Astrocyte (in vitro differentiated cells and primary cell): ENCODE data around the gene H3-3A. TPM values are rescaled to one million over a fixed set of nuclear protein-coding genes. Genes with fewer than 3 reads are reported as not detected.

ENCODE experiments used
- DNase-seq: peaks from one replicate; pipeline ENCODE4 v3.0.0-alpha.2; 2010; ENCODE audit warnings: low read depth
- FAIRE-seq: peaks from 2 replicates; lab custom pipeline; 2011; peaks lifted over from hg19 to GRCh38; lab: Jason Lieb, UNC
- H2AFZ ChIP-seq: 2 replicates; pipeline ENCODE4 v1.6.0; 2012; ENCODE audit warnings: low read depth, low read length, inconsistent platforms
- H3K27ac ChIP-seq: 2 replicates; pipeline ENCODE4 v1.5.1; 2011; ENCODE audit warnings: low read depth, low read length, inconsistent platforms
- H3K27me3 ChIP-seq: 2 replicates; pipeline ENCODE4 v1.6.0; 2011; ENCODE audit warnings: low read length, inconsistent platforms; ENCODE audit not compliant: insufficient read depth
- H3K36me3 ChIP-seq: 2 replicates; pipeline ENCODE4 v1.5.1; 2011; ENCODE audit warnings: low read length, inconsistent platforms; ENCODE audit not compliant: insufficient read depth
- H3K4me1 ChIP-seq: 2 replicates; pipeline ENCODE4 v1.5.1; 2011; ENCODE audit warnings: low read length, inconsistent platforms; ENCODE audit not compliant: insufficient read depth
- H3K4me2 ChIP-seq: 2 replicates; pipeline ENCODE4 v1.6.0; 2012; ENCODE audit warnings: low read length, inconsistent platforms
- H3K4me3 ChIP-seq: 2 replicates; pipeline ENCODE4 v1.5.1; 2011; ENCODE audit warnings: low read depth, mild to moderate bottlenecking, low read length, inconsistent platforms; ENCODE audit not compliant: insufficient read depth
- H3K79me2 ChIP-seq: 2 replicates; pipeline ENCODE4 v1.6.0; 2012; ENCODE audit warnings: mild to moderate bottlenecking, low read length, inconsistent platforms; ENCODE audit not compliant: insufficient read depth
- H3K9ac ChIP-seq: 2 replicates; pipeline ENCODE4 v1.6.0; 2012; ENCODE audit warnings: mild to moderate bottlenecking, low read length, inconsistent platforms
- H3K9me3 ChIP-seq: 2 replicates; pipeline ENCODE4 v1.5.1; 2012; ENCODE audit warnings: low read depth, mild to moderate bottlenecking, low read length, inconsistent platforms; ENCODE audit not compliant: insufficient read depth
- H4K20me1 ChIP-seq: 2 replicates; pipeline ENCODE4 v1.6.0; 2012; ENCODE audit warnings: low read length, inconsistent platforms; ENCODE audit not compliant: insufficient read depth
- H3K27ac Mint-ChIP-seq: one replicate; pipeline ENCODE4 v1.8.0; 2021; ENCODE audit warnings: mild to moderate bottlenecking, mixed read lengths; ENCODE audit not compliant: unreplicated experiment
- H3K27me3 Mint-ChIP-seq: one replicate; pipeline ENCODE4 v1.8.0; 2021; ENCODE audit warnings: low read depth, mixed read lengths; ENCODE audit not compliant: unreplicated experiment
- H3K36me3 Mint-ChIP-seq: one replicate; pipeline ENCODE4 v1.8.0; 2021; ENCODE audit warnings: low read depth, mixed read lengths; ENCODE audit not compliant: unreplicated experiment
- H3K4me1 Mint-ChIP-seq: one replicate; pipeline ENCODE4 v1.8.0; 2021; ENCODE audit warnings: low read depth, mixed read lengths; ENCODE audit not compliant: unreplicated experiment
- H3K4me3 Mint-ChIP-seq: one replicate; pipeline ENCODE4 v1.8.0; 2021; ENCODE audit warnings: mild to moderate bottlenecking, moderate library complexity, mixed read lengths; ENCODE audit not compliant: unreplicated experiment
- H3K9me3 Mint-ChIP-seq: one replicate; pipeline ENCODE4 v1.8.0; 2021; ENCODE audit warnings: mild to moderate bottlenecking, mixed read lengths; ENCODE audit not compliant: unreplicated experiment
- CTCF ChIP-seq: IDR thresholded peaks from 2 replicates; pipeline ENCODE4 v1.5.1; 2011; ENCODE audit warnings: low read depth, mild to moderate bottlenecking, inconsistent platforms, low read length, moderate library complexity; ENCODE audit not compliant: insufficient read depth
- EZH2 ChIP-seq: IDR thresholded peaks from 2 replicates; pipeline ENCODE4 v1.6.1; 2012; ENCODE audit warnings: mild to moderate bottlenecking, low read length, inconsistent platforms; ENCODE audit not compliant: insufficient read depth
- total RNA-seq: library from RNA; stranded (reverse); gene quantifications from 2 replicates; pipeline ENCODE4 v1.2.1, GENCODE V29; 2021

H3-3A gene
- total RNA-seq, 1 donor from 2014 or later = 375 TPM

- no peak for DNase-seq
- H3K36me3 ChIP-seq = no peaks in the 10 kb centered on the region
- H3K36me3 Mint-ChIP-seq = peaks cover 2% of the 10 kb centered on the region
- peak overlapping the region; percentile 48 for H3K27ac ChIP-seq
- peak overlapping the region; percentile 74 for H3K9ac ChIP-seq
- no peak for FAIRE-seq
- H3K4me1 ChIP-seq = no peaks in the 10 kb centered on the region
- H3K79me2 ChIP-seq = no peaks in the 10 kb centered on the region
- peak overlapping the region; percentile 66 for H3K4me3 ChIP-seq
- H3K27me3 ChIP-seq = no peaks in the 10 kb centered on the region
- H3K27me3 Mint-ChIP-seq = peaks cover 9% of the 10 kb centered on the region
- TF ChIP-seq EZH2 (no peak), CTCF (no peak)
- no peaks in the 10 kb centered on the region for H4K20me1 ChIP-seq
- H3K4me1 Mint-ChIP-seq = no peaks in the 10 kb centered on the region
- peak overlapping the region; percentile 99 for H2AFZ ChIP-seq
- H3K4me3 Mint-ChIP-seq = peak overlapping the region; percentile 85
- peak overlapping the region; percentile 95 for H3K4me2 ChIP-seq
- H3K9me3 Mint-ChIP-seq = no peaks in the 10 kb centered on the region
- no peaks in the 10 kb centered on the region for H3K9me3 ChIP-seq
- H3K27ac Mint-ChIP-seq = peak overlapping the region; percentile 30
These were observed 20.0 kb downstream of the H3-3A start for GRCh38 chr1:226082587-226082917.

DNA sequence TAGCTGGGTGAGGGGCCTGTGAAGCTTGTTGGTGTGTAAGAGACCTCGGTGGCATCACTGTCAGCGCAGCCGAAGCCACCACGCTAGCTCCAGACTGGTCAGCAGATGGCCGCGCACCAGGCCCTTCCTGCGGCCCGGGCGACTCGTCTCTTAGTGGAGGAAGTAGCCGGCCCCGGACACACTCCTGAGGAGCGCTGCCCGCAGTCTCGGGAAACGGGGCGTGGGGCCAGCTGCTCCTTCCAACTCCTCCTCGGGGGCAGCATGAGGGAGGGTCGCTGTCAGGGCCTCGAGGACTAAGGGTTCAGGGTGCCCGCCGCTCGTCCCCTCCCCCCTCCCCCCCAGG, 20.4 kb downstream of the H3-3A start:
- Mint-ChIP-seq H3K36me3 (peaks cover 2% of the 10 kb centered on the region), H3K4me3 (peak overlapping the region; percentile 85), H3K27ac (peak overlapping the region; percentile 30), H3K4me1 (no peaks in the 10 kb centered on the region), H3K9me3 (no peaks in the 10 kb centered on the region), H3K27me3 (peaks cover 9% of the 10 kb centered on the region)
- no peaks in the 10 kb centered on the region for H3K4me1 ChIP-seq
- FAIRE-seq (no peak), DNase-seq (peak; percentile 16)
- no peaks in the 10 kb centered on the region for H3K36me3 ChIP-seq
- H3K27me3 ChIP-seq = no peaks in the 10 kb centered on the region
- H3K27ac ChIP-seq = peak overlapping the region; percentile 48
- H4K20me1 ChIP-seq = no peaks in the 10 kb centered on the region
- peak overlapping the region; percentile 74 for H3K9ac ChIP-seq
- H3K9me3 ChIP-seq = no peaks in the 10 kb centered on the region
- H2AFZ ChIP-seq = peak overlapping the region; percentile 99
- H3K4me2 ChIP-seq = peak overlapping the region; percentile 95
- peak overlapping the region; percentile 66 for H3K4me3 ChIP-seq
- H3K79me2 ChIP-seq = no peaks in the 10 kb centered on the region
- TF ChIP-seq CTCF (no peak), EZH2 (no peak)

DNA sequence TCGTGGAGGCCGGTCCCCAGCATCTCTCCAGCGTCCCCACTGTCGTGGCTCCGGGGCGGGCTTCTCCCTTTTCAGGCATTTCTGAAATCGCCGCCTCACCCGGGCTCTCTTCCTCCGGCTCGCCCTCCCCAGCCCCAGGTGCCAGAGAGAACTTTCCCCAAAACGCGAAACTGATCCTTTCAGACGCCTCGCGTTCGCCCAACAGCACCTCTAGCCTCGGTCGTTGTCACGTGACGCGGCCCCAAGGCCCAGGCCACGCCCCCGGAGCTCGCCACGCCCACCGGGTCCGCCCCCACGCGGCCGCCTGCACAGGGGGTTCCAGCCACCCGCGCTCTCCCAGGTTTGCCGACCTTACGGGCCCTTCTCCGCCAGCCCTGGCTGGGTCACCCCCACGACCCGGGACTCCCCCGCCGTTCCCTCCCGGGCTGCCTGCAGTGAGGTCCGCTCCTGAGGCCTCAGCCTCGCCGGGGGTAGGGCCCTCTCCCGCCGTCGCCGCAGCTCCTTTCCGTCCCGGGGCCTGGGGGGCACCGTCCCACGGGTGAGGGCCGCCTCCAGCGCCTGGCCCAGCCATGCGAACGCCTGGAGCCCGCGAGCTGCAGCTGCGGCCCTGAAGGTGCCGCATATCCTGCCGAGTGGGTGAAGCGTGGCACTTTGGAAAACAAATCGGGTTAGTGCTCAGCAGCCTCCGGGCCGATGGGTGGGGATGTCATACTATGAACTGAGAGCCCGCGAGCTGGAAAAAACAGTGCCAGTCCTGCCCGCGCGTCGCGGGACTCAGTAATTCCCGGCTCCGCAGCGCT, 21.0 kb downstream of the H3-3A start:
- Histone ChIP-seq H2AFZ (peak overlapping the region; percentile 99), H4K20me1 (no peaks in the 10 kb centered on the region), H3K4me3 (peak overlapping the region; percentile 66), H3K9me3 (no peaks in the 10 kb centered on the region), H3K4me2 (peak overlapping the region; percentile 95), H3K36me3 (no peaks in the 10 kb centered on the region), H3K27me3 (no peaks in the 10 kb centered on the region), H3K79me2 (no peaks in the 10 kb centered on the region), H3K27ac (peak overlapping the region; percentile 48), H3K4me1 (no peaks in the 10 kb centered on the region), H3K9ac (peak overlapping the region; percentile 74)
- Mint-ChIP-seq H3K27ac (no peak overlapping the region), H3K4me1 (no peaks in the 10 kb centered on the region), H3K9me3 (peaks cover under 1% of the 10 kb centered on the region), H3K36me3 (peaks cover 2% of the 10 kb centered on the region), H3K27me3 (peaks cover 9% of the 10 kb centered on the region), H3K4me3 (peak overlapping the region; percentile 85)
- TF ChIP-seq CTCF (no peak), EZH2 (no peak)
- peak; percentile 42 for DNase-seq
- no peak for FAIRE-seq
